HG03354 (cell line): ENCODE measurements around the gene SDC1.

Source experiments
- ATAC-seq: cut with Tn5 transposase; IDR thresholded peaks from one replicate; pipeline ENCODE4 v1.9.1; 2021; ENCODE audit warnings: mild to moderate bottlenecking; ENCODE audit not compliant: unreplicated experiment, poor library complexity, severe bottlenecking

SDC1 gene

GRCh38 chr2:20188851-20189250 is 36.1 kb downstream of the SDC1 start:
- ATAC-seq, result no peak

- ATAC-seq, result no peak
Observed at GRCh38 chr2:20188201-20188600, 36.7 kb downstream of the SDC1 start.

GRCh38 chr2:20187331-20187730 is 37.6 kb downstream of the SDC1 start:
- no peak for ATAC-seq

- ATAC-seq, result no peak
Observed at GRCh38 chr2:20186855-20187187, 38.1 kb downstream of the SDC1 start.

GRCh38 chr2:20186078-20186854 is 38.7 kb downstream of the SDC1 start:
- ATAC-seq, result no peak

GRCh38 chr2:20185176-20186022 is 39.5 kb downstream of the SDC1 start:
- no peak for ATAC-seq

GRCh38 chr2:20184067-20184938 is 40.6 kb downstream of the SDC1 start:
- ATAC-seq, result no peak

- no peak for ATAC-seq
Observed at GRCh38 chr2:20183373-20183772, 41.6 kb downstream of the SDC1 start.

- ATAC-seq, result no peak
Observed at GRCh38 chr2:20182241-20182931, 42.5 kb downstream of the SDC1 start.

- no peak for ATAC-seq
Observed at GRCh38 chr2:20181761-20182160, 43.2 kb downstream of the SDC1 start.

- ATAC-seq, result no peak
Observed at GRCh38 chr2:20180676-20181648, 44.0 kb downstream of the SDC1 start.

- ATAC-seq, result no peak
Observed at GRCh38 chr2:20179755-20180594, 45.0 kb downstream of the SDC1 start.

GRCh38 chr2:20179466-20179754 is 45.5 kb downstream of the SDC1 start:
- no peak for ATAC-seq

- ATAC-seq, result no peak
Observed at GRCh38 chr2:20178666-20179465, 46.1 kb downstream of the SDC1 start.

- no peak for ATAC-seq
Observed at GRCh38 chr2:20178249-20178607, 46.7 kb downstream of the SDC1 start.

- no peak for ATAC-seq
Observed at GRCh38 chr2:20177556-20178248, 47.2 kb downstream of the SDC1 start.

GRCh38 chr2:20176760-20177159 is 48.2 kb downstream of the SDC1 start:
- ATAC-seq, result no peak
